Lower lobe of right lung (tissue), 2 donors: ENCODE results near the gene UBA52. TPM values are rescaled to one million over a fixed set of nuclear protein-coding genes. Genes with fewer than 3 reads are reported as not detected.

Experiments
- ATAC-seq, 2 donors: fragments of 200-7000 bp; cut with Tn5 transposase; one replicate each; pipeline ENCODE4 v1.9.1; 2020 to 2022; ENCODE audit warnings: mild to moderate bottlenecking in 2 of 2, moderate library complexity in 2 of 2
- DNase-seq: peaks from one replicate; pipeline ENCODE4 v3.0.0-alpha.2; 2020
- H3K27ac ChIP-seq: fragments of 200-600 bp; one replicate; pipeline ENCODE4 v1.8.0; 2022
- H3K27me3 ChIP-seq: fragments of 200-600 bp; one replicate; pipeline ENCODE4 v1.8.0; 2022; ENCODE audit warnings: low read depth
- H3K36me3 ChIP-seq: fragments of 200-600 bp; one replicate; pipeline ENCODE4 v1.8.0; 2022; ENCODE audit warnings: mild to moderate bottlenecking
- H3K4me1 ChIP-seq: fragments of 200-600 bp; one replicate; pipeline ENCODE4 v1.8.0; 2022
- H3K4me3 ChIP-seq: fragments of 200-600 bp; one replicate; pipeline ENCODE4 v1.8.0; 2022; ENCODE audit warnings: mild to moderate bottlenecking
- H3K9me3 ChIP-seq: fragments of 200-600 bp; one replicate; pipeline ENCODE4 v1.8.0; 2022
- intact Hi-C: fragments of 100-400 bp; cut with DNase I; formaldehyde crosslinking; loops from one replicate; pipeline ENCODE4 v1.11.0; 2022
- total RNA-seq: library from RNA; stranded (reverse); fragmentation: NEBNext Ultra II Directional; extraction: Animal tissue kit (Norgen Biotek cat#: 25700); gene quantifications from one replicate; pipeline ENCODE4 v1.2.1, GENCODE V29; 2021
- TF ChIP-seq, protein P1 (sequence below): fragments of 200-600 bp; IDR thresholded peaks from one replicate; pipeline ENCODE4 v1.8.0; 2022; ENCODE audit warnings: antibody characterized with exemption, mild to moderate bottlenecking
- donor health status: DM: no; HTN: yes; CAD: no; lungs with severe emphysema.

The UBA52 gene
- total RNA-seq, 1 donor from 2014 or later, result 884 TPM

- ATAC-seq (no peak), DNase-seq (no peak)
- Histone ChIP-seq H3K4me1 (peaks cover 5% of the 10 kb centered on the region), H3K36me3 (peaks cover 77% of the 10 kb centered on the region), H3K9me3 (no peaks in the 10 kb centered on the region), H3K27me3 (no peaks in the 10 kb centered on the region), H3K27ac (no peak overlapping the region), H3K4me3 (no peak overlapping the region)
- TF ChIP-seq, protein P1, sequence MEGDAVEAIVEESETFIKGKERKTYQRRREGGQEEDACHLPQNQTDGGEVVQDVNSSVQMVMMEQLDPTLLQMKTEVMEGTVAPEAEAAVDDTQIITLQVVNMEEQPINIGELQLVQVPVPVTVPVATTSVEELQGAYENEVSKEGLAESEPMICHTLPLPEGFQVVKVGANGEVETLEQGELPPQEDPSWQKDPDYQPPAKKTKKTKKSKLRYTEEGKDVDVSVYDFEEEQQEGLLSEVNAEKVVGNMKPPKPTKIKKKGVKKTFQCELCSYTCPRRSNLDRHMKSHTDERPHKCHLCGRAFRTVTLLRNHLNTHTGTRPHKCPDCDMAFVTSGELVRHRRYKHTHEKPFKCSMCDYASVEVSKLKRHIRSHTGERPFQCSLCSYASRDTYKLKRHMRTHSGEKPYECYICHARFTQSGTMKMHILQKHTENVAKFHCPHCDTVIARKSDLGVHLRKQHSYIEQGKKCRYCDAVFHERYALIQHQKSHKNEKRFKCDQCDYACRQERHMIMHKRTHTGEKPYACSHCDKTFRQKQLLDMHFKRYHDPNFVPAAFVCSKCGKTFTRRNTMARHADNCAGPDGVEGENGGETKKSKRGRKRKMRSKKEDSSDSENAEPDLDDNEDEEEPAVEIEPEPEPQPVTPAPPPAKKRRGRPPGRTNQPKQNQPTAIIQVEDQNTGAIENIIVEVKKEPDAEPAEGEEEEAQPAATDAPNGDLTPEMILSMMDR, result no peak
- intact Hi-C loops, result no loop called here
These were observed 4.7 kb upstream of the UBA52 start for GRCh38 chr19:18566953-18567352.

- DNase-seq, result no peak
- intact Hi-C loops, result no loop called here
- H3K36me3 ChIP-seq, result peaks cover 66% of the 10 kb centered on the region
These were observed 3.3 kb upstream of the UBA52 start for GRCh38 chr19:18568367-18568766.

GRCh38 chr19:18574691-18575291 is 3.1 kb downstream of the UBA52 start:
- no peak overlapping the region for H3K27ac ChIP-seq
- ATAC-seq, result no peak
- no peaks in the 10 kb centered on the region for H3K9me3 ChIP-seq
- intact Hi-C loops, result no loop called here
- DNase-seq, result no peak
- TF ChIP-seq, protein P1, result no peak
- peaks cover 21% of the 10 kb centered on the region for H3K4me1 ChIP-seq
- H3K36me3 ChIP-seq, result peaks cover 45% of the 10 kb centered on the region
- no peaks in the 10 kb centered on the region for H3K27me3 ChIP-seq
- no peak overlapping the region for H3K4me3 ChIP-seq

More at GRCh38 chr19:18568367-18568766, 3.3 kb upstream of the UBA52 start:
- Histone ChIP-seq H3K27ac (no peak overlapping the region), H3K4me1 (peaks cover 19% of the 10 kb centered on the region), H3K9me3 (no peaks in the 10 kb centered on the region), H3K27me3 (no peaks in the 10 kb centered on the region), H3K4me3 (no peak overlapping the region)
- ATAC-seq, result no peak
- TF ChIP-seq, protein P1, result no peak

- H3K36me3 ChIP-seq, result peaks cover 45% of the 10 kb centered on the region
These were observed 4.7 kb downstream of the UBA52 start for GRCh38 chr19:18576383-18576782.

DNA sequence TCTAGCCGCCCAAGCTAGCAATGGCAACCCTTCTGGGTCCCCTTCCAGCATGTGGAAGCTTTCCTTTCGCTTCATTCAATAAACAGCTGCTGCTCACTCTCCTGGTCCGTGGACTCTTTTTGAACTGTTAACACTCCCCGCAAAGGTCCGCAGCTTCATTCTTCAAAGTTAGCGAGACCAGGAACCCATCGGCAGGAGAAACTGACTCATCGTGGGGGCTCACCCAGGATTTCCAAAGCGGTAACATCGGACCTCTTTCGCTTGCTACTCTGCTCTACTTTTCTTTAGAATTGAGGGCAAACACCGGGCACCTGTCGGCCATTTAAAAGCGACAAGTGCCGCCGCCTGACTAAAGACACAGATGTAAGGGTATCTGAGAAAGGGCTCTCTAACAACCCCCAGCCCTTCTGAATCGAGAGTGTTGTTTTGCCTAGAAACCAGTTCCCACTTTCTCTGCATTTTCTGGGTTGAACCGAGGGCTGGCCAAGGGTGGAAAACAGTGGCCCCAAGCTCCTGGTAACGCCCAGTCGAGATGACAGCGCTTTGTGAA is 5.8 kb downstream of the UBA52 start:
- H3K4me1 ChIP-seq, result peaks cover 12% of the 10 kb centered on the region
- ATAC-seq (no peak), DNase-seq (no peak)
- TF ChIP-seq, protein P1, result no peak
- no peak overlapping the region for H3K4me3 ChIP-seq
- H3K9me3 ChIP-seq, result no peaks in the 10 kb centered on the region
- H3K27ac ChIP-seq, result no peak overlapping the region
- no peaks in the 10 kb centered on the region for H3K27me3 ChIP-seq
- intact Hi-C loops, result no loop called here
- H3K36me3 ChIP-seq, result peaks cover 45% of the 10 kb centered on the region

More at GRCh38 chr19:18576383-18576782, 4.7 kb downstream of the UBA52 start:
- ATAC-seq (no peak), DNase-seq (no peak)
- Histone ChIP-seq H3K27me3 (no peaks in the 10 kb centered on the region), H3K27ac (no peak overlapping the region), H3K4me3 (no peak overlapping the region), H3K9me3 (no peaks in the 10 kb centered on the region), H3K4me1 (peaks cover 16% of the 10 kb centered on the region)
- TF ChIP-seq, protein P1, result no peak
- intact Hi-C loops, result no loop called here
